ENCODE results near the gene IL11RA. TPM values are rescaled to one million over a fixed set of nuclear protein-coding genes. Genes with fewer than 3 reads are reported as not detected.

IL11RA gene
- total RNA-seq, 1 donor from 2014 or later: 53.8 TPM

- H3K9me3 Mint-ChIP-seq: no peaks in the 10 kb centered on the region
- peak overlapping the region; percentile 90 for H3K4me3 Mint-ChIP-seq
- no peak for TF ChIP-seq CTCF (conservative IDR thresholded peaks at IDR 0.05)
- no peak for DNase-seq (ENCODE audit: extremely low spot score, unreplicated experiment)
- H3K27me3 Mint-ChIP-seq: peaks cover 3% of the 10 kb centered on the region
- peaks cover 51% of the 10 kb centered on the region for H3K4me1 Mint-ChIP-seq (ENCODE audit: unreplicated experiment)
- peaks cover 9% of the 10 kb centered on the region for H3K36me3 Mint-ChIP-seq
- H3K27ac Mint-ChIP-seq: peak overlapping the region; percentile 87
Observed at GRCh38 chr9:34651321-34651720, 664 bp upstream of the IL11RA start.

- DNase-seq (ENCODE audit: extremely low spot score, unreplicated experiment): no peak
- Mint-ChIP-seq H3K4me3 (peak overlapping the region; percentile 90), H3K36me3 (peaks cover 9% of the 10 kb centered on the region), H3K9me3 (no peaks in the 10 kb centered on the region), H3K4me1 (ENCODE audit: unreplicated experiment) (peaks cover 45% of the 10 kb centered on the region), H3K27ac (peak overlapping the region; percentile 87), H3K27me3 (peaks cover 3% of the 10 kb centered on the region)
- no peak for TF ChIP-seq CTCF (conservative IDR thresholded peaks at IDR 0.05)
Observed at GRCh38 chr9:34652602-34653000, 616 bp downstream of the IL11RA start.

- no peak for DNase-seq (ENCODE audit: extremely low spot score, unreplicated experiment)
- Mint-ChIP-seq H3K27ac (peak overlapping the region; percentile 87), H3K9me3 (no peaks in the 10 kb centered on the region), H3K4me1 (ENCODE audit: unreplicated experiment) (peaks cover 41% of the 10 kb centered on the region), H3K4me3 (peak overlapping the region; percentile 90), H3K36me3 (peaks cover 6% of the 10 kb centered on the region), H3K27me3 (peaks cover 3% of the 10 kb centered on the region)
- TF ChIP-seq CTCF (conservative IDR thresholded peaks at IDR 0.05): no peak
Observed at GRCh38 chr9:34653151-34654072, 1.4 kb downstream of the IL11RA start.

GRCh38 chr9:34654323-34655051 lies 2.5 kb downstream of the IL11RA start:
- Mint-ChIP-seq H3K27me3 (peaks cover 3% of the 10 kb centered on the region), H3K4me1 (ENCODE audit: unreplicated experiment) (peaks cover 41% of the 10 kb centered on the region), H3K4me3 (peak overlapping the region; percentile 75), H3K9me3 (no peaks in the 10 kb centered on the region), H3K36me3 (peaks cover under 1% of the 10 kb centered on the region), H3K27ac (peak overlapping the region; percentile 75)
- DNase-seq (ENCODE audit: extremely low spot score, unreplicated experiment): no peak
- TF ChIP-seq CTCF (conservative IDR thresholded peaks at IDR 0.05): no peak

GRCh38 chr9:34655394-34655793 lies 3.4 kb downstream of the IL11RA start:
- DNase-seq (ENCODE audit: extremely low spot score, unreplicated experiment): no peak
- Mint-ChIP-seq H3K4me1 (ENCODE audit: unreplicated experiment) (peaks cover 41% of the 10 kb centered on the region), H3K27ac (no peak overlapping the region), H3K4me3 (peak overlapping the region; percentile 9), H3K27me3 (peaks cover 3% of the 10 kb centered on the region), H3K9me3 (no peaks in the 10 kb centered on the region), H3K36me3 (no peaks in the 10 kb centered on the region)
- no peak for TF ChIP-seq CTCF (conservative IDR thresholded peaks at IDR 0.05)

Data from type B pancreatic cell (in vitro differentiated cells).